Stimulated activated CD8-positive, alpha-beta memory T cell treated with anti-CD3 and anti-CD28 coated beads, Interleukin-12 subunit alpha, Interleukin-12 subunit beta, amount 100 ng/mL, for 24 hours (primary cell): ENCODE results near the gene AQP7.
"Not testable (repeated sequence)": the region's sequence is repeated elsewhere in the genome, so short reads cannot be mapped to it uniquely, and the experiment has no call there.

ENCODE experiments used
- DNase-seq: peaks from one replicate; pipeline ENCODE4 v3.0.0-alpha.2; 2020; ENCODE audit errors: extremely low read depth

AQP7 gene

GRCh38 chr9:33433871-33434270 is 31.5 kb upstream of the AQP7 start:
- DNase-seq = no peak

DNA sequence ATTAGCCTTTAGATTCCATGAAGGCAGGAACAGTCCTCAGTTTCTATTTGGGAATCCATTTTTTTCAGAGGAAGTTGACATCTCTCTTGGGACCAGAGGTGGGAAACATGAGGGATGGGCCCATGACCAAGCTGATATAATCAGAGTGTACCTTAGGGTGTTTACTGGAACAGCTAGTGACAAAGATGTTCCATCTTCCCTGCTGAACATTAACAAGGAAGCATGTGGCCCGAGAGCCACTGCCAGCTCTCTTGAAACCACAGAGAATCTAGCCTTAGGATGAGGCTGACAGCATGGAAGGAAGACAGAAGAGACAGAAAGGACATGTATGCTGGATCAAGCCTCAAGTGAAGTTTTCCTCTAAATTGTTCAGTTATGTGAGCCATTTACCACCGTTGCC is 29.1 kb upstream of the AQP7 start:
- no peak for DNase-seq

GRCh38 chr9:33430942-33431341 is 28.6 kb upstream of the AQP7 start:
- DNase-seq = no peak

DNA sequence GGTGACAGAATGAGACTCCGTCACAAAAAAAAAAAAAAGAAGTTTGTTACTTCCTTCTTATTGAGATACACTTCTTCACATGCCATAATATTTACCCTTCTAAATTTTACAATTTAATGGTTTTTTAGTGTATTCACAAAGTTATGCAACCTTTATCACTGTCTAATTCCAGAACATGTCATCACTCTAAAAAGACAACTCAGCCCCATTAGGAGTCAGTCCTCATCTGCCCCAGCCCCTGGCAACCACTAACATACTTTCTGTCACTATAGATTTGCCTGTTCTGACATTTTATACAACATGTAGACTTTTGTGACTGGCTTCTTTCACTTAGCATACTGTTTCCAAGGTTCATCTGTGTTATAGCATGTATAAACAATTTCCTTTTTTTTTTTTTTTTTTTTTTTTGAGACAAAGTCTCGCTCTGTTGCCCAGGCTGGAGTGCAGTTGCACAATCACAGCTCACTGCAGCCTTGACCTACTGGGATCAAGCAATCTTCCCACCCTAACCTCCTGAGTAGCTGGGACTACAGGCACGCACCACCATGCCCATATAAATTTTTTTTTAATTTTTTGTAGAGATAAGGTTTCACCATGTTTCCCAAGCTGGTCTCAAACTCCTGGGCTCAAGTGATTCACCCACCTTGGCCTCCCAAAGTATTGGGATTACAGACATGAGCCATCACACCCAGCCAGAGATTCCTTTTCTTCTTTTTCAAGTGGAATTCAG is 27.1 kb upstream of the AQP7 start:
- DNase-seq = no peak

GRCh38 chr9:33426843-33427293 is 24.5 kb upstream of the AQP7 start:
- no peak for DNase-seq

- DNase-seq = no peak
Observed at GRCh38 chr9:33425128-33425533, 22.8 kb upstream of the AQP7 start.

GRCh38 chr9:33424492-33424891 is 22.1 kb upstream of the AQP7 start:
- not testable (repeated sequence) for DNase-seq

GRCh38 chr9:33424043-33424442 is 21.7 kb upstream of the AQP7 start:
- DNase-seq = not testable (repeated sequence)

GRCh38 chr9:33419708-33420303 is 17.4 kb upstream of the AQP7 start:
- no peak for DNase-seq

DNA sequence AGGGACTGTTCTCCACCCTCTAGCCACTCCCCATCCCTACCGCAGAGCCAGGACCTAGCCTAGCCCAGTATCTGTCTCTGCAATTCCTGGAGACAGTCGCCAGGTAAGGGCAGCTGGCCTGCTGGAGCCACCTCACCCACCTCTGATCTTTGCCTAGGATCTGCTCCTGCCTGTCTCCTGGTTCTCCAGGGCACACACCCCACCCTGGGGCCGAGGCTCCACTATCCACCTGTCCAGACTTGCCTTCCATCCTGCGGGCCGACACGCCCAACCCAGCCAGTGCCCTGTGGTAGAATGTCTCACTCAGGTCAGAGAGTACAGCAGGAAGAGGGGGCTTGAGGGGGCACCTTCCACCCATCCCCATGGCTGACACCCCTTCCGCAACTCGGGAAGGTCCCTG is 15.7 kb upstream of the AQP7 start:
- DNase-seq = no peak

- DNase-seq = no peak
Observed at GRCh38 chr9:33416996-33417395, 14.6 kb upstream of the AQP7 start.

DNA sequence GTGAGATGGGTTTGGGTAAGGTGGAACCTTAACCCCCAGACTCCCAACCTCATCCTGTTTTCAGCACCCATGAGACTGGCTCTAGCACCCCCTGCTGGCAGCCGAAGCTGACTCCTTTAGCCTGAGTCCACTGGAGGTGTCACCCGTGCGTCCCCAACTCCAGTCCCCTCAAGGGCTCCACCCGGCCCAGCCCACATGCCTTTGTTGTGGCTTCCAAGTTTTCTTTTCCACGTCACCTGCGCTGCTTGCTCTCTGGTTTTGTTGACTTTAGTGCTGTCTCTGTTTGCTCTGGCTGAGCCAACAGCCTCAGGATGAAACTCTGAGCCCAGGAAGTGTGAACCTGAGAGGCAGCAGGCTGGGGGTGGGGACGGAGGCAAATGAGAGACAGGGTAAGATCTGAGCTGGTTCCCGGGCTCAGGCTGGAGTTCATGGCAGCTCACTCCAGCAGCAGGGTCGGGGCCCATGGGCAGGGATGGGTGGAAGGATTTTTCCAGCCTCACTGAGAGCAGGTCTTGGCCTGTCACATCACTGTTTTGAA is 13.2 kb upstream of the AQP7 start:
- peak; percentile 55 for DNase-seq

DNA sequence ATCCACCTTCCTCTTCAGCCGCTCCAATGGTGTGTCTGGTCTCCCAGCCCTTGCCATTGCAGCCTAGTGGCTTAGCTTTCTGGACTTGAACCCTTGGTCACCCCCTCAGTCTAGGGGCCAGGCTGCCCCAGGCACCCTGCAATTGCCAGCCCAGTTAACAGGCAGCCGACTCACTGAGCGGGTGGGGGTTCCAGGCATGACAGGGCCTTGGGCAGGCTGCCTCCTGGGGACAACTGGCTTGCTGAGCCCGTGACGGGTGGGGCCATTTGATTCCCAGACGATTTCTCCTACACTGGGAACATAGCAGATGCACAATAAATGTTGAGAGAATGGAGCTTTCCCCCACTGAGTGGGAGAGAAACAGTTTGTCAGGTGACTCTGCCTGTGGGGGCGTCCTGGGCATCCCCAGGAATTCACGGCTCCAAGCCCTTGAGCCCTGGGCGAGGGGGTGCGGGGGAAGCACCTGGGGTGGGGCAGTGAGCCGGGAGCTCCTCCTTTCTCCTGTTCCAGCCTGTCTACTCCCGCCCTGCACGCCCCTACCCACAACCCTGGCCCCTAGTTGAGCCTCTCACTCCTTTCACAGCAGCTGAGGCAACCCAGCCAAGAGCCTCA is 12.6 kb upstream of the AQP7 start:
- DNase-seq = no peak

- DNase-seq = no peak
Observed at GRCh38 chr9:33414268-33414667, 11.9 kb upstream of the AQP7 start.

DNA sequence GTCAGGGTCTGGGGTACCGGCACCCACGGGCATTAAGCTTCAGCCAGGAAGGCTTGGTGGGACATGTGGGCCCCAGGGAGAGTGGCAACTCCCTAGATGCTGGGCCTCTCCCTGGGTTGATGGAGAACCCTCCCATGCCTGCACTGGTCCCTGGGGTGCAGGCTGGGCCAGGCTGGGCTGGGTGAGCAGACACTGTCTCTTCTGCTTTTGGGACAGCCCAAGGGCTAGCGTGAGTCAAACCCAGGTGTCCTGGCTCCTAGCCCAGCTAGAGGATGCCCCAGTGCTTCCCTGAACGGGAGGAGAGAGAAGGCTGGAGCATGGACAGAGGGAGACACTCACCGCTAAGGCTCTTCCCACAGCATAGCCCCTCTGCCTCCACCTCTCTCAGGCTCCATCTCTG is 5.7 kb upstream of the AQP7 start:
- no peak for DNase-seq

GRCh38 chr9:33407061-33407460 is 4.7 kb upstream of the AQP7 start:
- no peak for DNase-seq

DNA sequence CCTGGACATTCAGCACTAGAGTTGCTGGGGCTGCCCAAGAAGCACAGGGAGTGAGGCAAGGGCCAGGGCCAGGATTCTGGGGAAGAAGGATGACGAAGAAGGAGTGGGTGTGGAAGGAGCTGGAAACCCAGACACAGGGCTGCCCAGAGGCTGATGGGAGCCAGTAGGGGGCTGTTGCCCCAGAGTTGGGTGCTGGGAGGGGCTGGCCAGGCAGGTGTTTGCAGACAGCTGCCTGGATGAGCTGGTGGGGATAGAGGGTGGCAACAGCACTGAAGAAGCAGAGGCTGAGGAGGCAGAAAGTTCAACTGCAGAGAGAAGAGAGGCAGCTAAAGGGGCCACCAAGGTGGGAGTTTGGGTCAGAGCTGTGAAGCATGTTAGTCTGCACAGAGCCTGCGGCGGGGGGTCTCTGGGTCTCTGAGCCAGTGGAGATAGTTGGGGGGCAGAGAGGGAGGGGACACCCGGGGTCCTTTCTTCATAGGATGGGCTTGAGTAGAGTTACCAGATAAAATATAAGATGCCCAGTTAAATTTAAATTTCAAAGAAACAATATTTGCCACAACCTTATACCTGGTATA is 2.5 kb upstream of the AQP7 start:
- DNase-seq = no peak

DNA sequence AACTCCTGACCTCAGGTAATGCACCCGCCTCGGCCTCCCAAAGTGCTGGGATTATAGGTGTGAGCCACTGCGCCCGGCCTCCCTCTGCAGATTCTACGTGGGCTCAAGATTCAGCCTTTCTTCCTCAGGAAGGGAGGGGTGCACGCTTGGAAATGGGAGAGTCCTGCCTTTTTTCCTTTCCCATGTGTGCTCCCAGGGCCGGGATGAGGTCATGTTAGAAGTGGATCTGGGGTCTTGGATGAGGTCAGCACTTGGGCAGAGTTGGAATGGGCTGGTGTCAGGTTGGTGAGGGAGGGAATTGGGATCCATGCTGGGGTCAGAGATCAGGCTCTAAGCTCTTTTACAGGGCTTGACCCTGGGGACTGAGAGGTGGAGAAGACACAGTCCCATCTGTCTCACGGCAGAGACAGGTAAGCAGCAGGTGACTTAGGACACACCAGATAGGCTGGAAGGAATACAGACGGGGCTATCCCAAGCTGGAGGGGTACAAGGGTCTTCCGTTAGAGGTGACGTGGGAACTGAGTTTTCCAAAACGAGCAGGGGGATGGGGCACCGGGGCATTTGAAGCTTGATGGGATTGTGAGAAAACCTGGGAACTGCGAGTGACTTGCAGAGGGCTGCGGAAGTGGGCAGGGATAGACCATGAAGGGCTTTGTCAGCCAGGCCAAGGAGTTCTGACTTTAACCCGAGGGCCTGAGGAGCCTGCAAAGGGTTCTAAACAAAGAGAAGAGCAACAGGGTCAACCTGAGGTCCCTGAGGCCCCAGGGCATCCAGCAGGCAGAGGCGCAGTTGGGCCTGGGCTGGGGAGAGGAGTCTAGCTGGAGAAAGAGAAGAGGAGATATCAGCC is 1.8 kb upstream of the AQP7 start:
- no peak for DNase-seq

GRCh38 chr9:33401809-33402208 is 559 bp downstream of the AQP7 start:
- DNase-seq = not testable (repeated sequence)

DNA sequence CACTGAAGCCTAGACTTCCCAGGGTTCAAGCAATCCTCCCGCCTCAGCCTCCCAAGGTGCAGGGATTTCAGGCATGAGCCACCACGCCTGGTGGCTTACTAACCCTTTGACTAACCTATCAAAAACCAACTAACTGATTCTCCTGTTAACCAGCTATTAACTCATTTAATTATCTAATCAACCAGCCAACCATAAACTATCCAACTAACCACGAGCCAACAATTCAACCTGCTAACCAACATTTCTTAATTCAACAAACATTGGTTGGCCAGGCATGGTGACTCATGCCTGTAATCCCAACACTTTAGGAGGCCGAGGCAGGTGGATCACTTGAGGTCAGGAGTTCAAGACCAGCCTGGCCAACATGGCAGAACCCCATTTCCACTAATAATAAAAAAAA is 3.3 kb downstream of the AQP7 start:
- DNase-seq = not testable (repeated sequence)

DNA sequence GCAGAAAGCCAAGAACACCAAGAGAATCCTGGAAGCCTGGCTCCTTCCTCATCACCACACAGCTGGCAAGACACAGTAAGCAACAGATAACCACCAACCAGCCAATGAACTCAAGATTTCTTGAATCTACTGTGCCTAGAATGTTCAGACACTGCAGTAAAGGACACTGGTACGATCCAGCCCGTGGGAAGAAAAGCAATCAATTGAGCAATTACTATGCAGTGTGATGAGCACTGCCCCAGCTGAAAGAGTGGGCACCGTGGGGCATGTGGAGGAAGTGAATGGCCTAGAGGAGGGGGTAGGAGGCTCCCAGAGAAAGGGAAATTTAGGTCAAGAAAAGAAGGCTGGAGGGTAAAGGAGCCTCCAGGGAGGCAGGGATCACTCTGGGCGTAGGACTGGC is 4.6 kb downstream of the AQP7 start:
- not testable (repeated sequence) for DNase-seq
